MCF 10A (cell line): ENCODE results near the gene MYO5C. TPM values are rescaled to one million over a fixed set of nuclear protein-coding genes. Genes with fewer than 3 reads are reported as not detected.

Experiments used
- BruUV-seq: library from RNA; stranded (reverse); fragments of 400-500 nt; replicated peaks from 2 replicates; lab custom pipeline; 2021; lab: Mats Ljungman, UMichigan
- CTCF ChIA-PET: fragments of 300-600 bp; sonication (Branson Sonifier 250); formaldehyde crosslinking; extraction: SDS; loops from one replicate; lab custom pipeline; 2021; ENCODE audit warnings: antibody characterized with exemption, inconsistent platforms; lab: Yijun Ruan, JAX
- POLR2A ChIA-PET: fragments of 300-600, 350-650 bp; sonication (Branson Sonifier 250); formaldehyde crosslinking; extraction: SDS; loops from one replicate; lab custom pipeline; 2020; ENCODE audit warnings: antibody characterized with exemption, inconsistent platforms; lab: Yijun Ruan, JAX
- DNase-seq: peaks from one replicate; pipeline ENCODE4 v3.0.0-alpha.2; 2018; ENCODE audit not compliant: unreplicated experiment
- H3K27ac Mint-ChIP-seq: one replicate; pipeline ENCODE4 v1.8.0; 2022; ENCODE audit warnings: mild to moderate bottlenecking, low read depth, mixed read lengths; ENCODE audit not compliant: unreplicated experiment
- H3K27me3 Mint-ChIP-seq: one replicate; pipeline ENCODE4 v1.8.0; 2022; ENCODE audit warnings: mixed read lengths; ENCODE audit not compliant: insufficient read depth, unreplicated experiment
- H3K36me3 Mint-ChIP-seq: one replicate; pipeline ENCODE4 v1.8.0; 2022; ENCODE audit warnings: mild to moderate bottlenecking, moderate library complexity, mixed read lengths; ENCODE audit not compliant: insufficient read depth, unreplicated experiment
- H3K4me1 Mint-ChIP-seq: one replicate; pipeline ENCODE4 v1.8.0; 2022; ENCODE audit warnings: mixed read lengths; ENCODE audit not compliant: insufficient read depth, unreplicated experiment
- H3K4me3 Mint-ChIP-seq: one replicate; pipeline ENCODE4 v1.8.0; 2022; ENCODE audit warnings: mild to moderate bottlenecking, moderate library complexity, mixed read lengths; ENCODE audit not compliant: unreplicated experiment
- H3K9me3 Mint-ChIP-seq: one replicate; pipeline ENCODE4 v1.8.0; 2022; ENCODE audit warnings: mixed read lengths; ENCODE audit not compliant: unreplicated experiment
- CTCF ChIP-seq: fragments of 200-600 bp; IDR thresholded peaks from one replicate; pipeline ENCODE4 v1.8.0; 2022; ENCODE audit warnings: antibody characterized with exemption, mild to moderate bottlenecking; ENCODE audit not compliant: unreplicated experiment
- intact Hi-C: fragments of 100-400 bp; cut with micrococcal nuclease; formaldehyde crosslinking; loops from 2 replicates; pipeline ENCODE4 v1.14.1; 2022
- total RNA-seq: library from RNA; stranded (reverse); gene quantifications from 2 replicates; pipeline ENCODE4 v1.2.3, GENCODE V29; 2022

MYO5C gene
- total RNA-seq, 1 experiment from 2014 or later: 29.4 TPM

GRCh38 chr15:52218371-52218770, 77.2 kb downstream of the MYO5C start:
- ChIA-PET CTCF (no interaction called here), POLR2A (no interaction called here)
- BruUV-seq: no TSS peak
- no peak for DNase-seq
- no peaks in the 10 kb centered on the region for H3K9me3 Mint-ChIP-seq
- H3K27me3 Mint-ChIP-seq: no peaks in the 10 kb centered on the region
- TF ChIP-seq CTCF: no peak
- H3K4me3 Mint-ChIP-seq: no peak overlapping the region
- H3K4me1 Mint-ChIP-seq: no peaks in the 10 kb centered on the region
- intact Hi-C loops: no loop called here
- H3K36me3 Mint-ChIP-seq: peaks cover 48% of the 10 kb centered on the region
- no peak overlapping the region for H3K27ac Mint-ChIP-seq

GRCh38 chr15:52217186-52217585, 78.4 kb downstream of the MYO5C start:
- CTCF ChIA-PET: interaction anchor here (0.5 to 2.5 kb wide), 4 partner anchors 9 to 517 kb away, joined by 3 to 18 read pairs (median 4); no protein-coding TSS in a partner anchor
- no peak for TF ChIP-seq CTCF
- Mint-ChIP-seq H3K27ac (no peak overlapping the region), H3K4me3 (no peak overlapping the region), H3K9me3 (no peaks in the 10 kb centered on the region), H3K36me3 (peaks cover 50% of the 10 kb centered on the region), H3K27me3 (no peaks in the 10 kb centered on the region), H3K4me1 (no peaks in the 10 kb centered on the region)
- BruUV-seq: no TSS peak
- POLR2A ChIA-PET: no interaction called here
- intact Hi-C loops: no loop called here
- DNase-seq: peak; percentile 21

- intact Hi-C loops: no loop called here
- Mint-ChIP-seq H3K4me3 (no peak overlapping the region), H3K27me3 (no peaks in the 10 kb centered on the region), H3K27ac (no peak overlapping the region), H3K4me1 (no peaks in the 10 kb centered on the region), H3K9me3 (no peaks in the 10 kb centered on the region), H3K36me3 (peaks cover 51% of the 10 kb centered on the region)
- CTCF ChIA-PET: interaction anchor here (0.7 to 2.5 kb wide), 3 partner anchors 12 to 147 kb away, joined by 3 to 14 read pairs (median 5); no protein-coding TSS in a partner anchor
- no peak for DNase-seq
- no peak for TF ChIP-seq CTCF
- POLR2A ChIA-PET: interaction anchor here (0.9 to 1.5 kb wide), 3 partner anchors 9 to 243 kb away, joined by 3 to 4 read pairs (median 3); partner anchors contain the start of gene LEO1
- BruUV-seq: no TSS peak
Observed at GRCh38 chr15:52214553-52214952, 81.1 kb downstream of the MYO5C start.

GRCh38 chr15:52213206-52213605, 82.4 kb downstream of the MYO5C start:
- ChIA-PET CTCF (interaction anchor here (0.5 to 2.5 kb wide), 5 partner anchors 10 to 241 kb away, joined by 3 to 14 read pairs (median 4); no protein-coding TSS in a partner anchor), POLR2A (no interaction called here)
- no peak overlapping the region for H3K4me3 Mint-ChIP-seq
- no peaks in the 10 kb centered on the region for H3K4me1 Mint-ChIP-seq
- BruUV-seq: no TSS peak
- H3K9me3 Mint-ChIP-seq: no peaks in the 10 kb centered on the region
- DNase-seq: no peak
- no peak for TF ChIP-seq CTCF
- H3K27me3 Mint-ChIP-seq: no peaks in the 10 kb centered on the region
- H3K36me3 Mint-ChIP-seq: peaks cover 48% of the 10 kb centered on the region
- H3K27ac Mint-ChIP-seq: no peak overlapping the region
- intact Hi-C loops: no loop called here
